CD4-positive, alpha-beta T cell (primary cell): ENCODE results near the gene COMP. TPM values are rescaled to one million over a fixed set of nuclear protein-coding genes. Genes with fewer than 3 reads are reported as not detected.

Experiments used
- ATAC-seq: fragments of 200-7000 bp; cut with Tn5 transposase; one replicate; pipeline ENCODE4 v1.10.0; 2022; ENCODE audit warnings: mild to moderate bottlenecking; ENCODE audit not compliant: poor library complexity
- CTCF ChIA-PET: fragments of 350-600 bp; sonication (Branson Sonifier 250); formaldehyde crosslinking; loops from one replicate; lab custom pipeline; 2021; ENCODE audit warnings: antibody characterized with exemption, inconsistent platforms; lab: Charles Lee
- POLR2A ChIA-PET: fragments of 350-600 bp; sonication (Branson Sonifier 250); formaldehyde crosslinking; loops from one replicate; lab custom pipeline; 2021; ENCODE audit warnings: antibody characterized with exemption, inconsistent platforms; lab: Charles Lee
- DNase-seq, 14 experiments: peaks; one replicate each; pipeline ENCODE4 v3.0.0-alpha.2; 2013 to 2020; ENCODE audit warnings: mixed read lengths in 2 of 14
- H3K27ac ChIP-seq, 2 donors: one replicate each; pipeline versions ENCODE4 v1.5.1 to v1.7.0; 2013; ENCODE audit warnings: low read length in 2 of 2, low read depth in 1 of 2, mild to moderate bottlenecking in 1 of 2
- H3K27me3 ChIP-seq, 2 experiments: 1 replicate in 1 of 2; 2 replicates in 1 of 2; pipeline versions ENCODE4 v1.6.1 to v1.7.0; 2013; ENCODE audit warnings: low read length in 2 of 2, control low read depth in 1 of 2, mild to moderate bottlenecking in 1 of 2, moderate library complexity in 1 of 2; ENCODE audit not compliant: insufficient read depth in 2 of 2, control insufficient read depth in 1 of 2
- H3K36me3 ChIP-seq: one replicate; pipeline ENCODE4 v1.6.1; 2013; ENCODE audit warnings: low read length, control low read depth; ENCODE audit not compliant: insufficient read depth
- H3K4me1 ChIP-seq: one replicate; pipeline ENCODE4 v1.6.1; 2013; ENCODE audit warnings: low read length, control low read depth; ENCODE audit not compliant: insufficient read depth
- H3K4me3 ChIP-seq: one replicate; pipeline ENCODE4 v1.5.1; 2013; ENCODE audit warnings: mild to moderate bottlenecking, low read length, moderate library complexity
- H3K9me3 ChIP-seq, 2 experiments: 1 replicate in 1 of 2; 2 replicates in 1 of 2; pipeline versions ENCODE4 v1.6.1 to v1.7.0; 2013; ENCODE audit warnings: low read length in 2 of 2, mild to moderate bottlenecking in 2 of 2, control low read depth in 1 of 2, moderate library complexity in 1 of 2; ENCODE audit not compliant: control insufficient read depth in 1 of 2, insufficient read depth in 1 of 2
- H3K27ac Mint-ChIP-seq: one replicate; pipeline ENCODE4 v1.8.0; 2020; ENCODE audit warnings: mixed read lengths
- H3K27me3 Mint-ChIP-seq: one replicate; pipeline ENCODE4 v1.8.0; 2021; ENCODE audit warnings: mixed read lengths
- H3K36me3 Mint-ChIP-seq: one replicate; pipeline ENCODE4 v1.8.0; 2021; ENCODE audit warnings: low read depth, mixed read lengths
- H3K4me1 Mint-ChIP-seq: one replicate; pipeline ENCODE4 v1.8.0; 2021; ENCODE audit warnings: low read depth, mixed read lengths
- H3K4me3 Mint-ChIP-seq: one replicate; pipeline ENCODE4 v1.8.0; 2020; ENCODE audit warnings: mild to moderate bottlenecking, mixed read lengths
- H3K9me3 Mint-ChIP-seq: one replicate; pipeline ENCODE4 v1.8.0; 2020; ENCODE audit warnings: mixed read lengths
- CTCF ChIP-seq: fragments of 200-600 bp; IDR thresholded peaks from one replicate; pipeline ENCODE4 v1.8.0; 2022; ENCODE audit warnings: antibody characterized with exemption, mild to moderate bottlenecking
- intact Hi-C, 2 experiments: fragments of 100-400 bp; cut with DNase I in 1 of 2; cut with micrococcal nuclease in 1 of 2; formaldehyde crosslinking; loops; one replicate each; pipeline versions ENCODE4 v1.15.1 to v1.9.0; 2023 to 2025; cut with DNase I, micrococcal nuclease
- total RNA-seq, 174 experiments: library from RNA in 2 of 174; stranded (reverse) in 2 of 174; gene quantifications; one replicate each; pipeline ENCODE4 v1.2.3 and lab custom pipeline; 2021 to 2026

COMP gene
- total RNA-seq, 2 experiments from 2014 or later = not detected

GRCh38 chr19:18770663-18771327 lies 20.3 kb downstream of the COMP start:
- Mint-ChIP-seq H3K4me1 (no peaks in the 10 kb centered on the region), H3K27me3 (no peaks in the 10 kb centered on the region), H3K4me3 (no peak overlapping the region), H3K27ac (no peak overlapping the region), H3K9me3 (no peaks in the 10 kb centered on the region), H3K36me3 (peaks cover 4% of the 10 kb centered on the region)
- TF ChIP-seq CTCF = no peak
- ChIA-PET POLR2A (no interaction called here), CTCF (interaction anchor here (0.6 kb wide), 1 partner anchor 223 kb away, joined by 3 read pairs; no protein-coding TSS in a partner anchor)
- peaks cover 2% of the 10 kb centered on the region for H3K36me3 ChIP-seq
- H3K27me3 ChIP-seq = no peaks in the 10 kb centered on the region
- H3K4me3 ChIP-seq = no peak overlapping the region
- DNase-seq = no peak
- ATAC-seq = no peak
- no peaks in the 10 kb centered on the region for H3K9me3 ChIP-seq
- intact Hi-C loops = no loop called here
- H3K4me1 ChIP-seq = no peaks in the 10 kb centered on the region
- H3K27ac ChIP-seq = no peak overlapping the region

GRCh38 chr19:18769989-18770528 lies 21.0 kb downstream of the COMP start:
- POLR2A ChIA-PET = no interaction called here

More at GRCh38 chr19:18769989-18770528, 21.0 kb downstream of the COMP start:
- H3K4me1 Mint-ChIP-seq = no peaks in the 10 kb centered on the region
- H3K4me3 Mint-ChIP-seq = no peak overlapping the region
- Histone ChIP-seq H3K4me1 (no peaks in the 10 kb centered on the region), H3K27me3 (no peaks in the 10 kb centered on the region), H3K27ac (no peak overlapping the region), H3K9me3 (peaks cover 0 to under 1% of the 10 kb centered on the region in 2 experiments), H3K4me3 (no peak overlapping the region), H3K36me3 (peaks cover 2% of the 10 kb centered on the region)
- intact Hi-C loops = no loop called here
- no peaks in the 10 kb centered on the region for H3K9me3 Mint-ChIP-seq
- no peak overlapping the region for H3K27ac Mint-ChIP-seq
- peaks cover 4% of the 10 kb centered on the region for H3K36me3 Mint-ChIP-seq
- ATAC-seq = no peak
- TF ChIP-seq CTCF = no peak
- CTCF ChIA-PET = no interaction called here
- DNase-seq = no peak
- H3K27me3 Mint-ChIP-seq = no peaks in the 10 kb centered on the region
